Ovary (tissue), 3 donors: ENCODE results near the gene NDUFV1.
"Not testable (repeated sequence)": the region's sequence is repeated elsewhere in the genome, so short reads cannot be mapped to it uniquely, and the experiment has no call there.

Experiments used
- POLR2A ChIP-seq: fragments of 450-650 bp; IDR thresholded peaks from one replicate; pipeline ENCODE4 v1.6.1; 2017; ENCODE audit warnings: antibody characterized with exemption, mild to moderate bottlenecking, moderate library complexity
- TF ChIP-seq, protein P1 (sequence below), 3 donors: fragments of 450-650 bp in 2 of 3; fragments of 200-600 bp in 1 of 3; IDR thresholded peaks; one replicate each; pipeline versions ENCODE4 v1.5.1 to v1.8.0; 2016 to 2022; ENCODE audit warnings: antibody characterized with exemption in 3 of 3, mild to moderate bottlenecking in 1 of 3
- donor health status: DM: no; HTN: no; CAD: no.

DNA sequence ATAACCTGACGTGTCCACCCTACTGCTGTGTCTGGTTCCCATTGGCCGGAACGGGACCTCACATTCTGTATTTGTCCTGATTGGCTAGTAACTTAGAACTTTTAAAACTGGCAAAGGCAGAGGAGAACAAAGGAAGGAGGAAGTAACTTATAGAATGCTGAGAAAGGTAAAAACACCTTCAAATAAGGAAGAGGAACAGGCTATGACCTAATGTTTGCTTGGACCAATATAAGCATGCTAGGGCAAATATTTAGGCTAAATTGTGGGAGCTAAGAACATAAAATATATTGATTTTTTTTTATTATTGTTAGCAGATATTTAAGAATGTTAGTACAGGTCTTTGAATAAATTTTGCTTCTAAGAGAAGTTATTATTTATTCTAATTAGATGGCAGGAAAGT is 30.7 kb downstream of the NDUFV1 start:
- TF ChIP-seq, protein P1, sequence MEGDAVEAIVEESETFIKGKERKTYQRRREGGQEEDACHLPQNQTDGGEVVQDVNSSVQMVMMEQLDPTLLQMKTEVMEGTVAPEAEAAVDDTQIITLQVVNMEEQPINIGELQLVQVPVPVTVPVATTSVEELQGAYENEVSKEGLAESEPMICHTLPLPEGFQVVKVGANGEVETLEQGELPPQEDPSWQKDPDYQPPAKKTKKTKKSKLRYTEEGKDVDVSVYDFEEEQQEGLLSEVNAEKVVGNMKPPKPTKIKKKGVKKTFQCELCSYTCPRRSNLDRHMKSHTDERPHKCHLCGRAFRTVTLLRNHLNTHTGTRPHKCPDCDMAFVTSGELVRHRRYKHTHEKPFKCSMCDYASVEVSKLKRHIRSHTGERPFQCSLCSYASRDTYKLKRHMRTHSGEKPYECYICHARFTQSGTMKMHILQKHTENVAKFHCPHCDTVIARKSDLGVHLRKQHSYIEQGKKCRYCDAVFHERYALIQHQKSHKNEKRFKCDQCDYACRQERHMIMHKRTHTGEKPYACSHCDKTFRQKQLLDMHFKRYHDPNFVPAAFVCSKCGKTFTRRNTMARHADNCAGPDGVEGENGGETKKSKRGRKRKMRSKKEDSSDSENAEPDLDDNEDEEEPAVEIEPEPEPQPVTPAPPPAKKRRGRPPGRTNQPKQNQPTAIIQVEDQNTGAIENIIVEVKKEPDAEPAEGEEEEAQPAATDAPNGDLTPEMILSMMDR (IDR thresholded peaks at IDR 0.05) = not testable (repeated sequence)
- not testable (repeated sequence) for TF ChIP-seq POLR2A
